ENCODE results near the gene CACUL1.

CACUL1 gene

DNA sequence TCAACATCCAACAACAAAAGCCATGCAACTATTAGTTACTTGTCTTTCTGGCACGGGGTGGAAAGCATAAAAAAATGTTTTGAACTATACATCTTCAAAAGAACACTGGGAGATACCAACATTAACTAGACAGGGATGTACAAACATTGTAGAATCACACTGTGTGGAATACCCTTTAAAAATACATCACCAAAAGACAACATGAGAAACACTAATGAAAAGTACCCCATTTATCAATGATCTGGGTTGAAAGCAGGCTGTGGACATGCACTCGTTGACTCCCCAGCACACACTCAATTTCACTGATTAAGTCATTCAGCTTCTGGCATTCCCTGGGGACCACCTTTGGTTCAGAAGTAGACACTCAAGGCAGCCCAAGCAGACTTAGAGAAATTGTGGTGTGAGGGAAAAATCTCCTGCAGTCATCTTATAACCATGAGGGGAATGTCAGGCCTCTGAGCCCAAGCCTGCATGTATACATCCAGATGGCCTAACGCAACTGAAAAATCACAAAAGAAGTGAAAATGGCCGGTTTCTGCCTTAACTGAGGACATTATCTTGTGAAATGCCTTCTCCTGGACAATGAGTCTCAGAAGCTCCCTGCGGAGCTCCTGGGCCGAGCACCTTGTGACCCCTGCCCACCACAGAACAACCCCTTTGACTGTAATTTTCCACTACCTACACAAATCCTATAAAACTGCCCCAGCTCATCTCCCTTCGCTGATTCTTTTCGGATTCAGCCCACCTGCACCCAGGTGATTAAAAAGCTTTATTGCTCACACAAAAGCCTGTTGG is 53.0 kb downstream of the CACUL1 start:
- Histone ChIP-seq H3K4me1 (ENCODE audit: control insufficient read depth, low read length) (no peaks in the 10 kb centered on the region), H3K36me3 (ENCODE audit: control insufficient read depth, low read length) (peaks cover 12% of the 10 kb centered on the region), H3F3A (ENCODE audit: control insufficient read depth, insufficient read depth) (no peaks in the 10 kb centered on the region), H3K4me2 (ENCODE audit: low read length) (no peak overlapping the region), H4K20me1 (ENCODE audit: control insufficient read depth, insufficient read depth, low read depth, low read length) (no peaks in the 10 kb centered on the region), H3K27ac (ENCODE audit: low read depth, low read length) (no peak overlapping the region), H3K9me2 (replicated peaks; ENCODE audit: control insufficient read depth, low read length) (no peaks in the 10 kb centered on the region), H3K79me2 (ENCODE audit: control insufficient read depth, low read length) (no peaks in the 10 kb centered on the region), H3K27me3 (ENCODE audit: control insufficient read depth, low read length) (no peaks in the 10 kb centered on the region), H3K4me3 (ENCODE audit: low read length) (no peak overlapping the region), H3K9me3 (ENCODE audit: control insufficient read depth, insufficient read depth, low read length) (no peaks in the 10 kb centered on the region)
- TF ChIP-seq EZH2phosphoT487 (IDR thresholded peaks at IDR 0.05; ENCODE audit: borderline replicate concordance, low read length), result no peak
- TF ChIP-seq CTCF (IDR thresholded peaks at IDR 0.05; ENCODE audit: low read depth, low read length, poor library complexity, severe bottlenecking), result no peak

DNA sequence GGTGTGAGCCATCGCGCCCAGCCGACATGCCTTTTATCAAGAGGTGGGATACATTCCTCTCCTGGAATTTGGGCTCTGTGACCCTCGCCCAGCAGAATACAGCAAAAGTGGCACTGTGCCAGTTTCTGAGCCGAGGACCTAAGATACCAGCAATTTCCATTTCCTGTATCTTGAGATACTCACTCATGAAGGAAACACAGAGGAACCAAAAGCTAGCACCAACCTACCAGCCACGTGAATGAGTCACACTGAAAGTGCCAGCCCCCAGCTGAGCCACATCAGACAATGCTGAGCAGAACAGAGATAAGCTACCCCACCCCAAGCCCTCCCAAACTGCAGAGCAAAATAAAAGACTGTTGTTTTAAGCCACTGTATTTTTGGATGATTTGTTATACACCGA is 56.3 kb downstream of the CACUL1 start:
- H3K4me3 ChIP-seq (ENCODE audit: low read length), result no peak overlapping the region
- no peak overlapping the region for H3K27ac ChIP-seq (ENCODE audit: low read depth, low read length)
- no peaks in the 10 kb centered on the region for H3K9me2 ChIP-seq (replicated peaks; ENCODE audit: control insufficient read depth, low read length)
- TF ChIP-seq EZH2phosphoT487 (IDR thresholded peaks at IDR 0.05; ENCODE audit: borderline replicate concordance, low read length), result no peak
- TF ChIP-seq CTCF (IDR thresholded peaks at IDR 0.05; ENCODE audit: low read depth, low read length, poor library complexity, severe bottlenecking), result no peak
- no peaks in the 10 kb centered on the region for H3K79me2 ChIP-seq (ENCODE audit: control insufficient read depth, low read length)
- no peaks in the 10 kb centered on the region for H4K20me1 ChIP-seq (ENCODE audit: control insufficient read depth, insufficient read depth, low read depth, low read length)
- H3K4me1 ChIP-seq (ENCODE audit: control insufficient read depth, low read length), result no peaks in the 10 kb centered on the region
- no peaks in the 10 kb centered on the region for H3K27me3 ChIP-seq (ENCODE audit: control insufficient read depth, low read length)
- no peaks in the 10 kb centered on the region for H3K9me3 ChIP-seq (ENCODE audit: control insufficient read depth, insufficient read depth, low read length)
- H3F3A ChIP-seq (ENCODE audit: control insufficient read depth, insufficient read depth), result no peaks in the 10 kb centered on the region; the same call in 1 of the 2 replicates
- H3K4me2 ChIP-seq (ENCODE audit: low read length), result no peak overlapping the region
- H3K36me3 ChIP-seq (ENCODE audit: control insufficient read depth, low read length), result peaks cover 24% of the 10 kb centered on the region

- Histone ChIP-seq H3F3A (ENCODE audit: control insufficient read depth, insufficient read depth) (no peaks in the 10 kb centered on the region; the same call in 1 of the 2 replicates), H3K27me3 (ENCODE audit: control insufficient read depth, low read length) (no peaks in the 10 kb centered on the region), H3K9me3 (ENCODE audit: control insufficient read depth, insufficient read depth, low read length) (no peaks in the 10 kb centered on the region), H3K36me3 (ENCODE audit: control insufficient read depth, low read length) (peaks cover 25% of the 10 kb centered on the region), H3K27ac (ENCODE audit: low read depth, low read length) (no peak overlapping the region), H3K4me2 (ENCODE audit: low read length) (no peak overlapping the region), H4K20me1 (ENCODE audit: control insufficient read depth, insufficient read depth, low read depth, low read length) (no peaks in the 10 kb centered on the region), H3K9me2 (replicated peaks; ENCODE audit: control insufficient read depth, low read length) (no peaks in the 10 kb centered on the region), H3K4me3 (ENCODE audit: low read length) (no peak overlapping the region), H3K4me1 (ENCODE audit: control insufficient read depth, low read length) (no peaks in the 10 kb centered on the region), H3K79me2 (ENCODE audit: control insufficient read depth, low read length) (no peaks in the 10 kb centered on the region)
- TF ChIP-seq EZH2phosphoT487 (IDR thresholded peaks at IDR 0.05; ENCODE audit: borderline replicate concordance, low read length) (no peak), CTCF (IDR thresholded peaks at IDR 0.05; ENCODE audit: low read depth, low read length, poor library complexity, severe bottlenecking) (no peak)
Measured at GRCh38 chr10:118694848-118695247, 59.9 kb downstream of the CACUL1 start.
